NCI-H446 (cell line): ENCODE data around the gene PACSIN2.
"Not testable (repeated sequence)": the region's sequence is repeated elsewhere in the genome, so short reads cannot be mapped to it uniquely, and the experiment has no call there.

Source experiments
- DNase-seq, 2 experiments: peaks; one replicate each; lab custom pipeline; 2025; lab: John Stamatoyannopoulos, UW

PACSIN2 gene

GRCh38 chr22:42945736-42946135 is 69.2 kb downstream of the PACSIN2 start:
- no peak for DNase-seq

- no peak for DNase-seq
These were observed 69.9 kb downstream of the PACSIN2 start for GRCh38 chr22:42945027-42945426.

- no peak for DNase-seq
These were observed 70.5 kb downstream of the PACSIN2 start for GRCh38 chr22:42944409-42944808.

GRCh38 chr22:42943981-42944380 is 71.0 kb downstream of the PACSIN2 start:
- no peak for DNase-seq

GRCh38 chr22:42942351-42942750 is 72.6 kb downstream of the PACSIN2 start:
- DNase-seq: no peak

GRCh38 chr22:42939941-42940653 is 74.9 kb downstream of the PACSIN2 start:
- no peak for DNase-seq

GRCh38 chr22:42939451-42939881 is 75.5 kb downstream of the PACSIN2 start:
- DNase-seq: no peak

GRCh38 chr22:42938976-42939375 is 76.0 kb downstream of the PACSIN2 start:
- no peak for DNase-seq

- no peak for DNase-seq
These were observed 76.5 kb downstream of the PACSIN2 start for GRCh38 chr22:42938449-42938848.

GRCh38 chr22:42937164-42937843 is 77.6 kb downstream of the PACSIN2 start:
- no peak for DNase-seq

GRCh38 chr22:42936680-42937079 is 78.3 kb downstream of the PACSIN2 start:
- DNase-seq: not testable (repeated sequence)

GRCh38 chr22:42934338-42934737 is 80.6 kb downstream of the PACSIN2 start:
- no peak for DNase-seq

- DNase-seq: no peak
These were observed 81.4 kb downstream of the PACSIN2 start for GRCh38 chr22:42933485-42934091.

GRCh38 chr22:42932857-42933484 is 82.0 kb downstream of the PACSIN2 start:
- DNase-seq: no peak

- DNase-seq: no peak
These were observed 82.8 kb downstream of the PACSIN2 start for GRCh38 chr22:42932197-42932519.

- DNase-seq: no peak
These were observed 83.3 kb downstream of the PACSIN2 start for GRCh38 chr22:42931421-42932196.

- DNase-seq: no peak
These were observed 84.0 kb downstream of the PACSIN2 start for GRCh38 chr22:42930810-42931420.

- no peak for DNase-seq
These were observed 85.2 kb downstream of the PACSIN2 start for GRCh38 chr22:42929838-42930155.

GRCh38 chr22:42928969-42929837 is 85.7 kb downstream of the PACSIN2 start:
- DNase-seq: no peak

- DNase-seq: no peak
These were observed 87.0 kb downstream of the PACSIN2 start for GRCh38 chr22:42927966-42928365.

GRCh38 chr22:42926768-42927167 is 88.2 kb downstream of the PACSIN2 start:
- no peak for DNase-seq
